Breast epithelium (tissue), 3 donors: ENCODE measurements around the gene TNFRSF25.

ENCODE experiments used
- POLR2A ChIP-seq: fragments of 450-650 bp; IDR thresholded peaks from one replicate; pipeline ENCODE4 v1.6.1; 2016; ENCODE audit warnings: antibody characterized with exemption, mild to moderate bottlenecking, moderate library complexity
- POLR2AphosphoS5 ChIP-seq, 3 donors: sonication (generic); formaldehyde crosslinking; IDR thresholded peaks; one replicate each; pipeline ENCODE4 v1.6.1; 2017; ENCODE audit warnings: antibody characterized with exemption in 3 of 3
- TF ChIP-seq, protein P1 (sequence below), 3 donors: fragments of 450-650 bp; IDR thresholded peaks; one replicate each; pipeline ENCODE4 v1.5.1; 2016 to 2017; ENCODE audit warnings: antibody characterized with exemption in 3 of 3, mild to moderate bottlenecking in 3 of 3, moderate library complexity in 3 of 3

DNA sequence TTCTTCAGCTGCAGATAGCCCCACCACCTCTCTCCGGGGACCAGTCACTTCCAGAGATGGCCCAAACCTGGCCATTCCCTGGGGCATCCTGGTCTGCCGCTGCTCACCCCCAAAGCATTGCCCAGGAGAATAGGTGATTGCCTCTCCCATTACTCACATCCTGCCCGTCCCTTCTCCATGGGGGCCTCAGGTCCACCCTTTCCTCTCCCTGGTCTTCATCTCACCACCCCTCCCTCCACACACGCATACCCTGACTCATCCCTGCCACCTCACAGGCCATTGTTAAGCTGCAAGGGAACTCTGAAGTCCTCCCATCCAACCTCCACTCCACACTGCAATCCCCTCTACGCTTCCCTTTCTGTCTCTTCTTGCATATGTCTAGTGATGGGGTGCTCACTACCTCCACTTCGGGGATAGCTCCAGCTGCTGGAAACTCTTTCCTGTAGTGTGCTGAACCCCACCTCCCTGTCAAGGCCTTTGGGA, 25.5 kb upstream of the TNFRSF25 start, which contains the start of gene PLEKHG5:
- TF ChIP-seq, protein P1, sequence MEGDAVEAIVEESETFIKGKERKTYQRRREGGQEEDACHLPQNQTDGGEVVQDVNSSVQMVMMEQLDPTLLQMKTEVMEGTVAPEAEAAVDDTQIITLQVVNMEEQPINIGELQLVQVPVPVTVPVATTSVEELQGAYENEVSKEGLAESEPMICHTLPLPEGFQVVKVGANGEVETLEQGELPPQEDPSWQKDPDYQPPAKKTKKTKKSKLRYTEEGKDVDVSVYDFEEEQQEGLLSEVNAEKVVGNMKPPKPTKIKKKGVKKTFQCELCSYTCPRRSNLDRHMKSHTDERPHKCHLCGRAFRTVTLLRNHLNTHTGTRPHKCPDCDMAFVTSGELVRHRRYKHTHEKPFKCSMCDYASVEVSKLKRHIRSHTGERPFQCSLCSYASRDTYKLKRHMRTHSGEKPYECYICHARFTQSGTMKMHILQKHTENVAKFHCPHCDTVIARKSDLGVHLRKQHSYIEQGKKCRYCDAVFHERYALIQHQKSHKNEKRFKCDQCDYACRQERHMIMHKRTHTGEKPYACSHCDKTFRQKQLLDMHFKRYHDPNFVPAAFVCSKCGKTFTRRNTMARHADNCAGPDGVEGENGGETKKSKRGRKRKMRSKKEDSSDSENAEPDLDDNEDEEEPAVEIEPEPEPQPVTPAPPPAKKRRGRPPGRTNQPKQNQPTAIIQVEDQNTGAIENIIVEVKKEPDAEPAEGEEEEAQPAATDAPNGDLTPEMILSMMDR (IDR thresholded peaks at IDR 0.05): no peak
- no peak for TF ChIP-seq POLR2A
- no peak for TF ChIP-seq POLR2AphosphoS5 (IDR thresholded peaks at IDR 0.05)
